GM21786 (cell line): Measurements from ENCODE around the gene ARRB2.
A peak's percentile ranks its signal among the peaks of the same experiment; 100 is the strongest.
"Not testable (repeated sequence)": the region's sequence is repeated elsewhere in the genome, so short reads cannot be mapped to it uniquely, and the experiment has no call there.

ENCODE experiments used
- ATAC-seq: cut with Tn5 transposase; IDR thresholded peaks from one replicate; pipeline ENCODE4 v1.9.1; 2021; ENCODE audit not compliant: unreplicated experiment

The ARRB2 gene

DNA sequence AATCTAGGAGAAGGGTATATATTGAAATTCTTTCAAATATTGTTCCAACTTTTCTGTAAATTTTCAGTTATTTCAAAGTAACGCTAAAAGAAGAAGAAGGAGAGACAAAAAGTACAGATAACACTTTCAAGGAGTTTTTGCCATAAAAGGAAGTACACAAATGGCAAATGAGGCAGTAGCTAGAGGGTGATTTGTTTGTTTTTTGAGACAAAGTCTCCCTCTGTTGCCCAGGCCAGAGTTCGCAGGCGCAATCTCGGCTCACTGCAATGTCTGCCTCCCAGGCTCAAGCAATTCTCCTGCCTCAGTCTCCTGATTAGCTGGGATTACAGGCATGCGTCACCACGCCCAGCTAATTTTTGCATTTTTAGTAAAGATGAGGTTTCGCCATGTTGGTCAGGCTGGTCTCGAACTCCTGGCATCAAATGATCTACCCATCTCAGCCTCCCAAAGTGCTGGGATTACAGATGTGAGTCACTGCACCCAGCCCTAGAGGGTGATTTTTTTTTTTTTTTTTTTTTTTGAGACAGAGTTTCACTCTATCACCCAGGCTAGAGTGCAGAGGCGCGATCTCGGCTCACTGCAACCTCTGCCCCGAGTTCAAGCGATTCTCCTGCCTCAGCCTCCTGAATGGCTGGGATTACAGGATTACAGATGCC is 10.9 kb upstream of the ARRB2 start:
- ATAC-seq = not testable (repeated sequence)

DNA sequence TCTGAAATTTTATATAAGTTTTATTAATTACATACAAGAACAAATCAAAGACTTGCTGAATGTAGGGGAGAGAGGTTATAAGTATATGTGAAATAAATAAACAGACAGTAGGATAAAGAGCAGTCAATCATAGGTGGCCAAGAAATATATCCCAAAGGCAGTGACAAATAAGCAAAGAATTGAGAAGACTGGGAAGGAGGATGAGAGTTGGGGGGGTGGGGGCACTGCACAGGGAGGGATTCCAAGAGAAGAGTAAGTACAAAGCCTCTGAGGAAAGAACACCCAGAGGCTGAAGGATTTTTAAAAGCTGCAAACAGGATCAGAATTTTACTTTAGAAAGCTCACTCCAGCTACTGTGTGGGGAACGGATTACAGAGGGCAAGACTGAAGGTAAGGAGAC is 9.3 kb upstream of the ARRB2 start:
- no peak for ATAC-seq

- no peak for ATAC-seq
Observed at GRCh38 chr17:4703330-4703691, 7.1 kb upstream of the ARRB2 start.

DNA sequence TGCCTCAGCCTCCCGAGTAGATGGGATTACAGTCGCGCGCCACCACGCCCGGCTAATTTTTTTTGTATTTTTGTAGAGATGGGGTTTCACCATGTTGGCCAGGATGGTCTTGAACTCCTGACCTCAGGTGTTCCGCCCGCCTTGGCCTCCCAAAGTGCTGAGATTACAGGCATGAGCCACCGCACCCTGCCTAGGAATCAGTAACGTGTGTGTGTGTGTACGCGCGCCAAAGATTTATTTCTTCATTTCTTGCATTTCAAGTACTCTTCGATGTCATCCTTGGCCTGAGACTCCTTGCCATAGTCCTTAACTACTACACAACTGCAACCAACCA is 5.9 kb upstream of the ARRB2 start:
- not testable (repeated sequence) for ATAC-seq

DNA sequence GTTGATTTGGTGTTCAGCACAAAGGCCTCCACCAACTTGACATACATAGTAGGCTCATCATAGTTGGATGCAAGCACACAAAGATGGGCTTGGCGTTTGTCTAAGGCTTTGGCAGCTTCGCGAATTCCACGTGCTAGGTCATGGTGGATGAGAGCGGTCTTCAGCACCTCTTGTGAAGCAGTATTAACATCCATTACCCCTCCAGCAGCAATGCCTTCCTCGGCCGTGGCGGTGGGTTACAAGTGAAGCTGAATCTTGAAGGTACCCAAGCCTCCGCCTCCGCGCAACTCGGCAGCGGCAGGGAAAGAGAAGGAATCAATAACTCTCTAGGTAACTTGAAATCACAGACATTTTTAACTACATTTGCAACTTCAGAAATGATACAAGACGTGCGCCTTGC is 5.4 kb upstream of the ARRB2 start:
- ATAC-seq = no peak

- no peak for ATAC-seq
Observed at GRCh38 chr17:4706121-4706520, 4.3 kb upstream of the ARRB2 start.

DNA sequence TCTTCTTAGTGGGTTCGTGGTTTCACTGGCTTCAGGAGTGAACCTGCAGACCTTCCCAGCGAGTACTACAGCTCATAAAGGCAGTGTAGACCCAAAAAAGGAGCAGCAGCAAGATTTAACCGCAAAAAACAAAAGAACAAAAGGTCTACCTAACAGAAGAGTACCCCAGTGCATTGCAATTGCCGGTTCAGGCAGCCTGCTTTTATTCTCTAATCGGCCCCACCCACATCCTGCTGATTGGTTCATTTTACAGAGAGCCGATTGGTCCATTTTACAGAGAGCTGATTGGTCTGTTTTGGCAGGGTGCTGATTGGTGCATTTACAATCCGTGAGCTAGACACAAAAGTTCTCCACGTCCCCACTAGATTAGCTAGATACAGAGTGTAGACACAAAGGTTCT is 2.0 kb upstream of the ARRB2 start:
- no peak for ATAC-seq

DNA sequence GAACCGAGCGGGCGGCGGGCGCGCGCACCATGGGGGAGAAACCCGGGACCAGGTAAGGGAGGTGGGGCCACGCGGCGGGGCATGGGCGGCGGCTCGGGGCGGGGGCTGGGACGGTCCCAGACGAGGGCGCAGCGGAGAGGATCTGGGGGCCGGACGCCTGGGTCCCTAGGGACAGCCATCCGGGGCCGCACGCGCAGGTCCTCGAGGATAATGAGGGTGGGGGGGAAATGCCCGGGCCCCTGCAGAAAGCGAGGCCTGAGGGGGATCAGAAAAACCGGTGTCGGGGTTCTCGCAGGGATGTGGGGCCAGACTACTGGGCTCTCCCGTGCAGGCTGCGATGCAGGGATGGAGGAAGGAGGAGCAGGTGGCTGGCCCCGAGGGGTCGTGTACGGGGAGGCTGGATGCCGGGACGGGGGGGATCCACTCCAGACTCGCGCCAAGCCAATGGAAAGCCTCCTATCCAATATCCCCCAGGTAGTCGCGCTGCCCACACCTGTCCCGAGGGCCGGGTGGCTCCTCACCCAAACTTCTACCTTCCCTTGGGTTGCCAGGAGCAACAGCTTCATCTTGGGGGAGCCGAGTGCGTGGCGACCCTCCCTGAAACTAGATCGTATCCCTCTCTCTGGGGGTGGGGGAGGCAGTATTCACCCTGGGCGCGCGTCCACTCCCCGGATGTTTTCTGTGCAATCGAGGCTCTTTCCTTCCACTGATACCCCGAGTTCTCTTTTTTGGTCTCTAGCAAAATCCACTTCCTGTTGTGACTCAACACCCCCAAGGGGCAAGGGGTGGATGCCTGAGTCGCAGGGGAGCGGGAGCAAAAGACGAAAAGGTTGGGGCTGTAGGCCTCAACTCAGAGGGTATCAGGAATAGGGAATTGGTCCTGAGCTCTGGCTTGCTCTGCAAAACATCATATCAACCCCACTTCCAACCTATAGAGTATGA is 532 bp downstream of the ARRB2 start:
- peak; percentile 6 for ATAC-seq

GRCh38 chr17:4711661-4712181 is 1.3 kb downstream of the ARRB2 start:
- ATAC-seq = no peak

- no peak for ATAC-seq
Observed at GRCh38 chr17:4712526-4712925, 2.1 kb downstream of the ARRB2 start.

DNA sequence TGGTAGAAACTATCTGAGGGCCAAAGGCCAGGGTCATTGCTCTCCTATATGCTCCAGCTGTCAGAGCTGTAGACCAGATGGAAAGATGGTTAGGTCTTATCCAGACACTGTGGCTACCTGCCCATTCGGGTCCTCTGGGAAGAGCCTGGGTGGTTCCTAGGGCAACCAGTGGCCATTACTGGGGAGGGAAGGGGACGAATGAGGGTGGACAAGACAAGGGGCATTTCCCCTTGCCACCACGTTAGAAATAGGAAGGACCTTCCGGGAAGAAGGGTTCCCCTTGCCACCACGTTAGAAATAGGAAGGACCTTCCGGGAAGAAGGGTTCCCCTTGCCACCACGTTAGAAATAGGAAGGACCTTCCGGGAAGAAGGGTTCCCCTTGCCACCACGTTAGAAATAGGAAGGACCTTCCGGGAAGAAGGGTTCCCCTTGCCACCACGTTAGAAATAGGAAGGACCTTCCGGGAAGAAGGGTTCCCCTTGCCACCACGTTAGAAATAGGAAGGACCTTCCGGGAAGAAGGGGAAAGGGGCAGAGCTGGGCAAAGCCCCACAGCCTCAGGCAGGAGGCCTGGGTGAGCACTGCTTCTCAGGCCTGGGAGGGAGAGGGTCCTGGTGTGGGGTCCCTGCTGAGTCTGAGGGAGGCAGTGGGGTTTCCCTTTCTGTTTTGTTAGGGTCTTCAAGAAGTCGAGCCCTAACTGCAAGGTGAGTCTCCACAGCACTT is 4.1 kb downstream of the ARRB2 start:
- not testable (repeated sequence) for ATAC-seq

DNA sequence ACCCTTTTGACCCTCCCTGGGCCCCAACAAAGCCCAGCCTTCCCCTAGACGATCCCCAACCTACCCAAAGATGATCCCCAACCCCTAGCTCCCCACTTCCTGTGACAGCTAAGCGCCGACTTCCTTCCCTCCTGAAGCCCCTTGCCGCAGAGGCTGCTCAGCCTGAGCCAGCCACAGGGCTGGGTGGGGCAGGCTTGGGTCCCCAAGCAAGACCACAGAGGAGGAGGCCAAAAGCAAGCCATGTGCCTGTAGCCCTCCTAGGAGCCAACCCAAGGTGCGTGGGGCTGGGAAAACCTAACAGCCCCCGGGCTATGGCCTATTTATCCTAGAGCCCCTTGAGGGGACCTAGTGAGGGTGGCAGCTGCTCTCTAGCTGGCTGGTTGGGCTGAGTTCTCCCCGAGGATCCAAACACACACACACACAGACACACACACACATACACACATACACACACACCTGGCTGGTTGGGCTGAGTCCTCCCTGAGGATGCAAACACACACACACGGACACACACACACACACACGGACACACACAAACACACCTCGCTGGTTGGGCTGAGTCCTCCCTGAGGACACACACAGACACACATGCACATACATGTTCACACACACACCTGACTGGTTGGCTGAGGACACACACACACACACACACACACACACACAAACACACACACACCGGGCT is 4.8 kb downstream of the ARRB2 start:
- ATAC-seq = no peak

GRCh38 chr17:4716081-4716480 is 5.6 kb downstream of the ARRB2 start:
- ATAC-seq = no peak

GRCh38 chr17:4717791-4718190 is 7.4 kb downstream of the ARRB2 start:
- ATAC-seq = no peak

GRCh38 chr17:4718276-4718675 is 7.8 kb downstream of the ARRB2 start:
- no peak for ATAC-seq

- ATAC-seq = no peak
Observed at GRCh38 chr17:4719146-4719545, 8.7 kb downstream of the ARRB2 start.

GRCh38 chr17:4719684-4720221 is 9.3 kb downstream of the ARRB2 start:
- no peak for ATAC-seq

- ATAC-seq = no peak
Observed at GRCh38 chr17:4720787-4721186, 10.4 kb downstream of the ARRB2 start.

DNA sequence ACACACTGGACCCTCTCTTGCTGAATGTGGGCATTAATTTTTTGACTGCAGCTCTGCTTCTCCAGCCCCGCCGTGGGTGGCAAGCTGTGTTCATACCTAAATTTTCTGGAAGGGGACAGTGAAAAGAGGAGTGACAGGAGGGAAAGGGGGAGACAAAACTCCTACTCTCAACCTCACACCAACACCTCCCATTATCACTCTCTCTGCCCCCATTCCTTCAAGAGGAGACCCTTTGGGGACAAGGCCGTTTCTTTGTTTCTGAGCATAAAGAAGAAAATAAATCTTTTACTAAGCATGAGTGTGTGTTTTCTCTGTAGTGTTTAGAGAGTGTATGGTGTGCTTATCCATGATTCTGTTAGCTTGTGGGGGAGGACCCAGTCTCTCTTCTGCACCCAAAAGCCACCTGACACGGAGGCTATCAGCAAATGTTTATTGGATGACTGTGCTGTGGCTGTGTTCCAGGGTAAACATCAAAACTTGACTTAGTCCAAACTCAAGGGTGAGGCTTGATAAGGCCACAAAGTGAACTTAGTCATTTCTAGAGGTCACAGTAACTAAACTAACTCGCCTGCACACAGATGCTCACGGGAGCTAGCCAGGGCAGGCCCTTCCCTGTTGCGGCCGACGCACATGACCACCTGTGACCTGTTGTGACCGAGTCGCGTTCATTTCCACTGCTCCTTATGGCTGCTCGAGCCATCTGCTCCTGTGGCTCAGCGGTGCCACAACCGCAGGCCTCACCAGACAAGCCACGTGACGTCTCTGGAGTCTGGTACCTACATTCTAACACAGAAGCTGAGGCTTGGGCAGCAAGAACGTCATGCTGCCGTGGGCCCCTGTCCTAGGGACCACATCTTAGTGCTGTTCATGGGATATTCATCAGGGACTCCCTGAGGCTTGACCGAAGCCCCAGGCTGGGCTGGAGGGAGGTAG is 11.0 kb downstream of the ARRB2 start:
- ATAC-seq = no peak
